GM19193 (cell line): Measurements from ENCODE around the gene CDC42EP1.

Source experiments
- POLR2A ChIP-seq: IDR thresholded peaks from 4 replicates; pipeline ENCODE4 v1.6.1; 2011; ENCODE audit not compliant: insufficient read depth, insufficient read length; ENCODE audit errors: extremely low read depth

The CDC42EP1 gene

GRCh38 chr22:37553725-37554124 lies 6.6 kb upstream of the CDC42EP1 start:
- no peak for TF ChIP-seq POLR2A

GRCh38 chr22:37555029-37555428 lies 5.3 kb upstream of the CDC42EP1 start:
- no peak for TF ChIP-seq POLR2A

GRCh38 chr22:37556710-37557109 lies 3.6 kb upstream of the CDC42EP1 start:
- TF ChIP-seq POLR2A, result no peak

GRCh38 chr22:37557321-37558001 lies 2.8 kb upstream of the CDC42EP1 start:
- no peak for TF ChIP-seq POLR2A

GRCh38 chr22:37558815-37559214 lies 1.5 kb upstream of the CDC42EP1 start:
- no peak for TF ChIP-seq POLR2A

- no peak for TF ChIP-seq POLR2A
Measured at GRCh38 chr22:37559521-37559900, 769 bp upstream of the CDC42EP1 start.

GRCh38 chr22:37560608-37561211 lies 430 bp downstream of the CDC42EP1 start:
- no peak for TF ChIP-seq POLR2A

GRCh38 chr22:37561212-37562048 lies 1.1 kb downstream of the CDC42EP1 start:
- TF ChIP-seq POLR2A, result no peak

GRCh38 chr22:37562049-37562875 lies 2.0 kb downstream of the CDC42EP1 start:
- TF ChIP-seq POLR2A, result no peak

- TF ChIP-seq POLR2A, result no peak
Measured at GRCh38 chr22:37563153-37564081, 3.1 kb downstream of the CDC42EP1 start.

GRCh38 chr22:37564111-37564711 lies 3.9 kb downstream of the CDC42EP1 start:
- TF ChIP-seq POLR2A, result no peak

- no peak for TF ChIP-seq POLR2A
Measured at GRCh38 chr22:37565830-37566229, 5.5 kb downstream of the CDC42EP1 start.

GRCh38 chr22:37566329-37566837 lies 6.1 kb downstream of the CDC42EP1 start:
- TF ChIP-seq POLR2A, result no peak
